Raji (cell line): ENCODE measurements around the gene CNP.
A peak's percentile ranks its signal among the peaks of the same experiment; 100 is the strongest.

Experiments used
- POLR2A ChIP-seq: IDR thresholded peaks from 2 replicates; pipeline ENCODE4 v1.6.1; 2011; ENCODE audit warnings: low read depth, low read length, control low read depth; ENCODE audit not compliant: insufficient read depth

CNP gene

DNA sequence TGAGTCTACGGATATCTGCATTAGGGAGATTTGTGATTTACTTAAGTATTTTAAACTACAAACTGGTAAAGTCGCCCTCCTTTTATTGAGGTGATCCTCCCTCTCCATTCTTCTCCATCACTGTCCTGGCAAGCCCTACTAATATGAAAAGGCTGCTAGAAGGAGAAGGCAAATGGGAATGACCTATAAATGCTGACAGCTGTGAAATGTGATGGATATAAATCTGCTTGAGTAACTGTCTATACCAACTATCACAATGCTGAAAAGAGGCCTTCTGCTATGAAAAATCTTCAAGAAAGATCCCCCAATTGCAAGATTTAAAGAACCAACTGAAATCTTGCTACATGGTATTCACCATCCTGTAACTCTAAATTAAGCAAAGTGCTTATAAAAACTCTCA lies 35.1 kb downstream of the CNP start:
- TF ChIP-seq POLR2A = no peak

GRCh38 chr17:42002175-42002791 lies 35.7 kb downstream of the CNP start:
- no peak for TF ChIP-seq POLR2A

DNA sequence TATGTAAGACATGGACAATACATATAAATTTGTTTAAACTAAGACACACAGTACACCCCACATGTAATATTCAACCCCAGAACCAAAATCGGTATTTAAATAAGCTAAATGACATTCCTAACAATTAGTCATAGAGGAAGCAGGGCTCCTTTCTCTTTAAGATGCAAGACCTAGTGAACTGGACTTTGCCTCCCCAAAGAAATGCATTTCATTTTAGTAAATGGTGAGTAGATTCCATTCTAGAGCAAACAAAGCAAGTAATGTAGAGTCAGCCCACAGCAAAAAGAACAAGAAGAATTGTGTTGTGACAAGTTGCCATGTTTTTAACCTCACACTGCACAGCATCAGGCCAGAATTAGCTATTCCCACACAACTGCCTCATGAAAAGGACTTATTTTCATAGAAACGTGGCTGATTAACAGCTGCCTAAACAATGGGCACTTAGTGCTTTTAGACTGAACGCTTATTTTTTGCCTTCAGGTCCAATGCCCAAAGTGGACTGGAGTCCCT lies 36.3 kb downstream of the CNP start:
- TF ChIP-seq POLR2A = no peak

GRCh38 chr17:42005166-42005565 lies 38.6 kb downstream of the CNP start:
- no peak for TF ChIP-seq POLR2A

DNA sequence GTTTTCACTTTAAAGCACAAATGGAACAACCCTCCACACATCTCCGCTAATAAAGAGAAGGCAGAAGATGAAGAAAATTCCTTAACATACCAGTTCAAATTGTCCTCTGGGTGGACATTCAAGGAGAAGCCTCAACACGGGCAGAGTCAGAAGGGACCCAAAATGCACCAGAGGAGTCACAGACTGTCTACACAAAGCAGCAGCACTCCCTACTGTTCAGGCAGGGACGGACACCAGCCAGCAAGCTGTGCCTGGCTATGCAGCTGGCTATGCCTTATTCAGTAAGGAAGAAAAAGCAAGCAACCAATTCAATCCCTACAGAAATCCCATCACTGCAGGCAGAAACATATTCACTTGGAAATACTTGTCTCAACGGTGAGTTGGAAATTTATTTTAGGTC lies 42.6 kb downstream of the CNP start:
- TF ChIP-seq POLR2A = no peak

GRCh38 chr17:42010898-42011516 lies 44.4 kb downstream of the CNP start:
- no peak for TF ChIP-seq POLR2A

DNA sequence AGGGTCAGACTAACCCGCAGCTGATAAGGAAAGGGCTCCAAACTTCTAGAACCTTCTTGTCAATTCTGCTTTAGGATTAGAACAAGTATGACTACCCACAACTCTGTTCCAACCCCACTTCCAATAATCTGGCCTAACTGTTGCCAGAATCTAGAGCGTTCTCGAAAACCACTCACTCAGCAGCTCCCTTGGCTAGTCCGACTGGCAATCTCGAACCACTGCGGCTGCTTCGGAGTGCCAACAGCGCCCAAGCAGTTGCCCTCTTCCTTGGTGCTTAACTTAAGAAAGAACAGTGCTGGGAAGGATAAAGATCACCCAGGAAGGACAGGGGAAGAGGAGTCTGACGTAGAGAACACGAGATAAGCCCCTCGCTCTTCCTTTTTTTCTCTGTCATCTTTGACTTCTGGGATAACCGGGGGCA lies 49.8 kb downstream of the CNP start:
- no peak for TF ChIP-seq POLR2A

DNA sequence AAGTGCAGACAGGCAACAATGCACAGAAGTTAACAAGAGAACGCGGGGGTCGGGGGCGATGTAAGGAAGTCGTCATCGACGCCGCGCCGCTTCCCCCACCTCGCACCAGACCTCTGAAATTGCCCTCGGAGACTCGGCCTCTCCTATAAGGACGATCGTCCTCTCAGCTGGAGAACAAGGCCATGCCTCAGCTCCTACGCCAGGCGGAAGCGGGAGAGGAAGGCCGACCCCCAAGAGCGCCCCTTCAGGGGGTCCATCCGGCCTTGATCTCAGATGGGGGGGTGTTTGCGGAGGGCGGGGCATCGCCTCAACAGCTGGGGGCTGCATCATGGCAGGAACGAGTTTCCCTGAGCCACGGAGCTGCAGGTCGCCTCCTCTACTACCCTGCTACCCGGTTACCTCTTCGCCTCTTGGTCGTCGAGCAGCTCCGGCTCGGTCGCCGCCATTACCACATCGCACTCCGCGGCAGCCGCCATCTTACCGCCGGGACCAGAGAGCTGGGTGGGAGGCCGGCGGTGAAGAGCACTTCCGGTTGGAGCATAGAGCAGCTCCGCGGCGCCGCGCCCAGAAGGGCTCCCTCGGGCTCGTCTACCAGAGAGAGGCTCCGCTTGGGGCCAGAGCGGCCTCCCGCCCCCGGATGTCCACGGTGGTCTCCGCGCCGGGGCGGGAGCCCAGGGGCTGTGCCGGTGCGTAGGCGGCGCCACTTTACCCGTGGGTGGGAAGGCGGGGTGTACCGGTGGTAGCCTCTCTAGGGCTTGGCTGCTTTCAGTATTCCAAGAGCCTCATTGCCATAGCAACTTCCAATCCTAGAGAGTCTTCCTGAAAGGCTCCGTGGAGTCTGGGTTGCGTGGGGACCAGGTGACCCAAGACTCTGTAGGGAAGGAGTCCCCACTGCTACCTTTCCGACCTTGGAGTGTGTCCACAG lies 50.6 kb downstream of the CNP start, which contains the start of gene DNAJC7:
Gene DNAJC7 (minus strand): TSS at position 499 of the 925 bp plus-strand sequence. CDS start 23 bp downstream, at position 476.
- peak; percentile 85 for TF ChIP-seq POLR2A

DNA sequence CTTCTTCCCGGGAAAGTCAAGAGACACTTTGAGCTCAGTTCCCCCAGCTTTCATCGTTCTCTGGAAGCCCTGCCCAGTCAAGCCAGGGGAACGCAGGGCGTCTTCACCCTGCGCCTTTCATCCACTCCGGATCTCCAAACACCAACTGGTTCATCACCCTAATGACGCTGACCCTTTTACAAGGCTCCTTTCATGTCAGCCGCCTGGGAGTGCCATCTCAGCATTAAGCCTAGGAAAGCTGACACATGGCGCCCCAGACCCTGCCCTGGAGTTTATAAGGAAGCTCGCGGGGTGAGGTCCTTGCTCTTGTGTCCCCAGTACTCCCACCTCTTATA lies 51.2 kb downstream of the CNP start:
- no peak for TF ChIP-seq POLR2A

DNA sequence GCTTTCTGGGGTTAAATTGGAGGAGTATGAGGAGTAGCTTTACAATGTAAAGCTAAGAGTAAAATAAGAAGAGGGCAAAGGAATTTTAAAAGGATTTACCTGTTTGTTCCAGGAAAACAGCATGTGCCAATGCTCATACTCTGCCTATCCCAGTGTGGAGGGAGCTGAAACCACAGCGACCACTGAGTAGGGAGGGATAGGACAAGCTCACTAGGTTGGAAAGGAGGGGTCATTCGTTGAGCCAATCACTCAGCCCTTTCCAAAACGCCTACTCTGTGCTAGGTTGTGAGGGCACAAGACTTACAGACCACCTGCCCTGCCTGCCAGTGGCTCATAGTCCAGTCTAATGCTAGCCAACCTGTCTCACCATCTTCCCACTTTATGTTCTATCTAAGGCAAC lies 51.7 kb downstream of the CNP start:
- TF ChIP-seq POLR2A = no peak

DNA sequence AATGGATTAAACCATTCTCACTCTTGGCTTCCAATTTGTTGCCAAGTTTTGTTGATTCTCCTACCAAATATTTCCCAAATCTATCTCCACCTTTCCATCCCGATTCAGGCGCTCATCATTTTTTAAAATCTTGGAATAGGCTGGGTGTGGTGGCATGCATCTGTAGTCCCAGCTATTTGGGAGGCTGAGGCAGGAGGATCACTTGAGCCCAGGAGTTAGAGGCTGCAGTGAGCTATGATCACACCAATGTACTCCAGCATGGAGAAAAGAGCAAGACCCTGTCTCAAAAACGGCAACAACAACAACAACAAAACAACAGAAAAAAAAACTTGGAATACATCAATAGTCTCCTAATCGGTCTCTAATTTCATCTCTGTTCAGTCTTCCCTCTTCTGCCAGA lies 52.4 kb downstream of the CNP start:
- TF ChIP-seq POLR2A = no peak

- peak; percentile 75 for TF ChIP-seq POLR2A
Observed at GRCh38 chr17:42019509-42020404, 53.2 kb downstream of the CNP start, which contains the start of gene NKIRAS2. TSS of gene NKIRAS2 (plus strand) at chr17:42020090. CDS start at chr17:42021578, 1,488 bp downstream.

DNA sequence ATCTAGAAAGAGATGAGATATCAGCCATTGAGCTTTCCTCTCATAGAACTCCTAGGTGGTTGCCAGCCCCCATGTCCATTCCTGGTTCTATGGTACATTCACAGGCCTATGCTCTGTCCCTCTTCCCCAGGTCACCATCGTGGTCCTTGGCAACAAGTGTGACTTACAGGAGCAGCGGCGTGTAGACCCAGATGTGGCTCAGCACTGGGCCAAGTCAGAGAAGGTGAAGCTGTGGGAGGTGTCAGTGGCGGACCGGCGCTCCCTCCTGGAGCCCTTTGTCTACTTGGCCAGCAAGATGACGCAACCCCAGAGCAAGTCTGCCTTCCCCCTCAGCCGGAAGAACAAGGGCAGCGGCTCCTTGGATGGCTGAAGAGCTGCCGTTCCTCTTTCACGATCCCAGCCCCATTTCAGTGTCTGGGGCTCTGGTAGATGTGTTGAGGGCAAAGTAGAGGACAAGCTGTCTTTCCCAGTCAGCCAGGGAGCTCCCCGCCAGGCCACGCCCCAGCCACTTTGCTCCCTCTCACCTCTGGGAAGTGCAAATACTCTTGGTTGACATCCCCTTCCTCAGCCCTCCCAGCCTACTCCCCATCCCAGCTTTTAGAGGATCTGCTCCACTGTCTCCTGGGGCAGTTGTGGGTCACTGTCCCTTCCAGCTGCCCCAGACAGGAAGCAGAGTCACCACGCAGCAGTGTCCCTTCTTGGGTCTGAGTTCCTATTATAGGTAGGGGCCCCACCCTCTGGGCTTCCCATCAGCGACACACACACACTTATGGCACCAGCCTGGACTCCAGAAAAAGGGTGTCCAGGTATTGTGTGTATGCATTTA lies 57.1 kb downstream of the CNP start:
- no peak for TF ChIP-seq POLR2A

GRCh38 chr17:42025191-42025579 lies 58.6 kb downstream of the CNP start:
- no peak for TF ChIP-seq POLR2A
